Keratinocyte (primary cell): Measurements from ENCODE around the gene CD248.

Source experiments
- EZH2 ChIP-seq: IDR thresholded peaks from one replicate; pipeline ENCODE4 v1.6.1; 2012; ENCODE audit warnings: inconsistent platforms, mild to moderate bottlenecking, low read length, moderate library complexity
- TF ChIP-seq, protein P1 (sequence below), 3 experiments: IDR thresholded peaks in 1 of 3; conservative IDR thresholded peaks in 1 of 3; optimal IDR thresholded peaks in 1 of 3; 2 replicates in 2 of 3; 3 replicates in 1 of 3; pipeline versions ENCODE3 to v1.5.1; 2011; ENCODE audit warnings: low read length in 3 of 3, mild to moderate bottlenecking in 3 of 3, moderate library complexity in 2 of 3, control low read depth in 1 of 3, inconsistent platforms in 1 of 3; ENCODE audit not compliant: insufficient read depth in 2 of 3; ENCODE audit errors: extremely low read depth in 1 of 3

DNA sequence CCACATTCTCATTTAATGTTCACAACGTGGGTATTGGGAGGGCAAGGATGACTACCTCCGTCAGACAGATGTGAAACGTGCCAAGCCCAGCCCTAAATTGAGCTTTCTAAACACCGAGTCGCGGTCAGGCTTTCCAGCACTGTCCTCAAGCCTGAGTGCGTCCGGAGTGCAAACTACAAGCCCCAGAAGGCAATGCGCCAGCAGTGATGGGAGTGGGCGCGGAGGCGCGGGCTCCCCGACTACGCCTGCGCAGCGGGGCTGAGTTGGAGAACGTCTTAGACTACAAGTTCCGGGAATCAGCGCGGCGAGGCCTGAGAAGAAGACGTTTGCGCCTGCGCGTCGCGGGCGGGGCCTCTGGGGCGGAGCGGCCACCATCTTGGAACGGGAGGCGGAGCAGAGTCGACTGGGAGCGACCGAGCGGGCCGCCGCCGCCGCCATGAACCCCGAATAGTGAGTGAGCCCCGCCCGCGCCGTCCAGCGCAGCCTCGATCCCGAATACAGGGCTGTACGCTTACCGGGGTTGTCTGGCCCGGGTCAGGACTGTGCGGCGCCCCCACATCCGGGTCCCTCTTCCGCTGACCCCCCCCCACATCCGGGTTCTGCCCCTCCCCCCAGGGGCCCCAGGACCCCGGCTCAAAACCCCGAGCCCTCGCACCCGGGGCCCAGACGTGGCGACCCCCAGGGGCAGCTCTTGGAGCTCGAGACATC lies 48.4 kb downstream of the CD248 start, which contains the start of gene RAB1B:
- TF ChIP-seq, protein P1, sequence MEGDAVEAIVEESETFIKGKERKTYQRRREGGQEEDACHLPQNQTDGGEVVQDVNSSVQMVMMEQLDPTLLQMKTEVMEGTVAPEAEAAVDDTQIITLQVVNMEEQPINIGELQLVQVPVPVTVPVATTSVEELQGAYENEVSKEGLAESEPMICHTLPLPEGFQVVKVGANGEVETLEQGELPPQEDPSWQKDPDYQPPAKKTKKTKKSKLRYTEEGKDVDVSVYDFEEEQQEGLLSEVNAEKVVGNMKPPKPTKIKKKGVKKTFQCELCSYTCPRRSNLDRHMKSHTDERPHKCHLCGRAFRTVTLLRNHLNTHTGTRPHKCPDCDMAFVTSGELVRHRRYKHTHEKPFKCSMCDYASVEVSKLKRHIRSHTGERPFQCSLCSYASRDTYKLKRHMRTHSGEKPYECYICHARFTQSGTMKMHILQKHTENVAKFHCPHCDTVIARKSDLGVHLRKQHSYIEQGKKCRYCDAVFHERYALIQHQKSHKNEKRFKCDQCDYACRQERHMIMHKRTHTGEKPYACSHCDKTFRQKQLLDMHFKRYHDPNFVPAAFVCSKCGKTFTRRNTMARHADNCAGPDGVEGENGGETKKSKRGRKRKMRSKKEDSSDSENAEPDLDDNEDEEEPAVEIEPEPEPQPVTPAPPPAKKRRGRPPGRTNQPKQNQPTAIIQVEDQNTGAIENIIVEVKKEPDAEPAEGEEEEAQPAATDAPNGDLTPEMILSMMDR (optimal IDR thresholded peaks at IDR 0.05 in 1 of 3, IDR thresholded peaks at IDR 0.05 in 1 of 3, conservative IDR thresholded peaks at IDR 0.05 in 1 of 3; ENCODE audit: extremely low read depth in 1 of 3, insufficient read depth in 2 of 3, low read length in 3 of 3) = no peak
- TF ChIP-seq EZH2 = no peak
